ENCODE data around the gene MTA1.

GRCh38 chr14:105439710-105440553 lies 20.3 kb downstream of the MTA1 start:
- TF ChIP-seq CTCF (IDR thresholded peaks at IDR 0.05), result no peak
- TF ChIP-seq POLR2A (IDR thresholded peaks at IDR 0.05), result no peak
- TF ChIP-seq EP300 (IDR thresholded peaks at IDR 0.05), result no peak
